ENCODE results near the gene ENTPD2.

ENTPD2 gene

GRCh38 chr9:137084526-137084925, 30.7 kb upstream of the ENTPD2 start:
- no peak overlapping the region for H3K27ac Mint-ChIP-seq
- ATAC-seq (no peak), DNase-seq (no peak)
- H3K9me3 Mint-ChIP-seq: no peaks in the 10 kb centered on the region
- H3K36me3 Mint-ChIP-seq (ENCODE audit: low read depth): peaks cover 5% of the 10 kb centered on the region
- no peaks in the 10 kb centered on the region for H3K27me3 Mint-ChIP-seq
- H3K4me1 Mint-ChIP-seq: peaks cover 45% of the 10 kb centered on the region
- H3K4me3 Mint-ChIP-seq: no peak overlapping the region

GRCh38 chr9:137083394-137084004, 29.6 kb upstream of the ENTPD2 start:
- no peak overlapping the region for H3K27ac Mint-ChIP-seq
- no peak overlapping the region for H3K4me3 Mint-ChIP-seq
- H3K4me1 Mint-ChIP-seq: peaks cover 40% of the 10 kb centered on the region
- ATAC-seq (peak; percentile 8), DNase-seq (peak; percentile 49)
- H3K9me3 Mint-ChIP-seq: no peaks in the 10 kb centered on the region
- H3K36me3 Mint-ChIP-seq (ENCODE audit: low read depth): peaks cover 5% of the 10 kb centered on the region
- H3K27me3 Mint-ChIP-seq: no peaks in the 10 kb centered on the region

- H3K27me3 Mint-ChIP-seq: no peaks in the 10 kb centered on the region
- H3K27ac Mint-ChIP-seq: no peak overlapping the region
- peaks cover 5% of the 10 kb centered on the region for H3K36me3 Mint-ChIP-seq (ENCODE audit: low read depth)
- peaks cover 36% of the 10 kb centered on the region for H3K4me1 Mint-ChIP-seq
- DNase-seq (no peak), ATAC-seq (no peak)
- no peaks in the 10 kb centered on the region for H3K9me3 Mint-ChIP-seq
- H3K4me3 Mint-ChIP-seq: no peak overlapping the region
Measured at GRCh38 chr9:137082925-137083290, 29.0 kb upstream of the ENTPD2 start.

DNA sequence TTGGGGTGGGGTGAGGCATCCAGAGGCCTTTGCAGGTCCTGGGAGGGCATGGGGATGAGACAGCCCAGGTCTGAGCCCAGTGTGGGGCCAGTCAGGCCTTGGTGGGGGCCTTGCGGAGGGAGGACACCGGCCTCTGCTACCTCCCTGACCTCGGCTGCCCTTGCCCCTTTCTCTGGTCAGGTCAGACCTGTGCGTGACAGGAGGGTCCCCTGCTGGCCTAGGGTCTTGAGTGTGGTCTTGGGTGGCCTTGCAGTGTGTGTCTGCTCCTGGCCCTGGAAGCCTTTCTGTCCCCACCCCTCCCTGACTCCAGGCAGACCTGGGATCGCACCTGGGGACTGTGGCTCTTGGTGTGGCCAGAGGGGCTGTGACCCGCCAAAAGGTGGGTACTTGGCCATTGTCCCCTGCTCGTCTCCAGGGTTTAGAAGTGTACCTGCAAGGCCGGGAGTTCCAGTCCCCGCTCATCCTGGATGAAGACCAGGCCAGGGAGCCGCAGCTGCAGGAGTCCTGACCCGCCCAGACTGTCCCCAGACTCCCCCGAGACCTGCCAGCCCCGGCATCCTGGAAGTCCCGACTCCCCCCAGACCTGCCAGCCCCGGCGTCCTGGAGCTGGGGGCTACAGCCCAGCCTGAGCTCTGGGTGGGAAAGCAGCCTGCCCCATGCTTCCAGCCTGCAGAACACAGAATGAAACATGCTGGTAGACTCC, 28.5 kb upstream of the ENTPD2 start:
- ATAC-seq (no peak), DNase-seq (no peak)
- Mint-ChIP-seq H3K9me3 (no peaks in the 10 kb centered on the region), H3K4me1 (peaks cover 31% of the 10 kb centered on the region), H3K27me3 (no peaks in the 10 kb centered on the region), H3K4me3 (no peak overlapping the region), H3K36me3 (ENCODE audit: low read depth) (peaks cover 5% of the 10 kb centered on the region), H3K27ac (no peak overlapping the region)

DNA sequence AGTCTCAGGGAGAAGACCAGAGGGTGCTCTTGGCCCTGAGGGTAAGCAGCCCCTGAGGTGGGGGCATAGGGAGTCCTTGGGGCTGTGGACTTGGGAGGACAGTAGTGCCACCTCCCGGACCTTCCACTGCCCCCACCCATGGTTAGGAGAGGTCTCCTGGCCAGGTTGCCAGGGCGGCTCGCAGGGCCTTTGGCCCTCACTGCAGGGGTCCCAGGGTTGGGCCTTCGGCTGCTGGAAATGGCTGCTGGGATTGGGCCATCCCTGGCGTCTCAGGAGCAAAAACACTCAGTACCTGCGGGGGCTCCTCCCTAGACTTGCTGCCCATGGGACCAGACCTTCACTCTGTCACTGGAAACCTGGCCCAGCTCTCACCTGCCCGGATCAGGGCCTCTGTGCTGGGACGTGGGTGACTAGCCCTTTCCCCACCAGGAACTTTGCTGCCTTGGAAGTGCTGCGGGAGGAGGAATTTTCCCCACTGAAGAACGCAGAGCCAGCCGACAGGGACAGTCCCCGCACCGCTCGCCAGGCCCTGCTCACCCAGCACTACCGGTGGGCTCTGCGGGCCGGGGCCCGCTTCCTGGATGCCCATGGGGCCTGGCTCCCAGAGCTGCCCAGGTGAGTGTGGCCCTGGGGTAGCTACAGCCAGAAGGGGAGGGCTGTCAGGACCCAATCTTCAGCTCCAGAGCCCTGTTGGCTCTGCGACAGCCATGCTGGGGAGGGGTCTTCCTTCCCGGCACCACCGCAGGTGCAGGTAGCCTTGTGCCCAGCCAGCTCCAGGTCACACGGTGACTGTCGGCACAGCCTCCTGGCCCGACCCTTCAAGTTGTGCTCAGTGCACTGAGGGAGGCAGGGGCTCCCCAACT, 26.6 kb upstream of the ENTPD2 start:
- Mint-ChIP-seq H3K27ac (no peak overlapping the region), H3K4me1 (peaks cover 23% of the 10 kb centered on the region), H3K36me3 (ENCODE audit: low read depth) (peaks cover 5% of the 10 kb centered on the region), H3K27me3 (no peaks in the 10 kb centered on the region), H3K4me3 (no peak overlapping the region), H3K9me3 (no peaks in the 10 kb centered on the region)
- no peak for DNase-seq
- no peak for ATAC-seq

- H3K9me3 Mint-ChIP-seq: no peaks in the 10 kb centered on the region
- no peaks in the 10 kb centered on the region for H3K27me3 Mint-ChIP-seq
- no peak overlapping the region for H3K4me3 Mint-ChIP-seq
- peaks cover 15% of the 10 kb centered on the region for H3K4me1 Mint-ChIP-seq
- peaks cover 5% of the 10 kb centered on the region for H3K36me3 Mint-ChIP-seq (ENCODE audit: low read depth)
- no peak overlapping the region for H3K27ac Mint-ChIP-seq
- ATAC-seq: no peak
- DNase-seq: no peak
Measured at GRCh38 chr9:137079401-137079787, 25.5 kb upstream of the ENTPD2 start.

GRCh38 chr9:137078701-137079400, 25.0 kb upstream of the ENTPD2 start:
- Mint-ChIP-seq H3K4me3 (peak overlapping the region; percentile 71), H3K27me3 (no peaks in the 10 kb centered on the region)

GRCh38 chr9:137077758-137078693, 24.2 kb upstream of the ENTPD2 start:
- DNase-seq (peak; percentile 67), ATAC-seq (peak; percentile 37)
- no peaks in the 10 kb centered on the region for H3K9me3 Mint-ChIP-seq
- H3K36me3 Mint-ChIP-seq (ENCODE audit: low read depth): peaks cover 3% of the 10 kb centered on the region
- H3K4me3 Mint-ChIP-seq: peak overlapping the region; percentile 71
- no peaks in the 10 kb centered on the region for H3K27me3 Mint-ChIP-seq
- peak overlapping the region; percentile 35 for H3K27ac Mint-ChIP-seq
- peaks cover 7% of the 10 kb centered on the region for H3K4me1 Mint-ChIP-seq

More at GRCh38 chr9:137078701-137079400, 25.0 kb upstream of the ENTPD2 start:
- ATAC-seq: no peak
- Mint-ChIP-seq H3K36me3 (ENCODE audit: low read depth) (peaks cover 5% of the 10 kb centered on the region), H3K27ac (no peak overlapping the region), H3K9me3 (no peaks in the 10 kb centered on the region), H3K4me1 (peaks cover 13% of the 10 kb centered on the region)
- DNase-seq: no peak

DNA sequence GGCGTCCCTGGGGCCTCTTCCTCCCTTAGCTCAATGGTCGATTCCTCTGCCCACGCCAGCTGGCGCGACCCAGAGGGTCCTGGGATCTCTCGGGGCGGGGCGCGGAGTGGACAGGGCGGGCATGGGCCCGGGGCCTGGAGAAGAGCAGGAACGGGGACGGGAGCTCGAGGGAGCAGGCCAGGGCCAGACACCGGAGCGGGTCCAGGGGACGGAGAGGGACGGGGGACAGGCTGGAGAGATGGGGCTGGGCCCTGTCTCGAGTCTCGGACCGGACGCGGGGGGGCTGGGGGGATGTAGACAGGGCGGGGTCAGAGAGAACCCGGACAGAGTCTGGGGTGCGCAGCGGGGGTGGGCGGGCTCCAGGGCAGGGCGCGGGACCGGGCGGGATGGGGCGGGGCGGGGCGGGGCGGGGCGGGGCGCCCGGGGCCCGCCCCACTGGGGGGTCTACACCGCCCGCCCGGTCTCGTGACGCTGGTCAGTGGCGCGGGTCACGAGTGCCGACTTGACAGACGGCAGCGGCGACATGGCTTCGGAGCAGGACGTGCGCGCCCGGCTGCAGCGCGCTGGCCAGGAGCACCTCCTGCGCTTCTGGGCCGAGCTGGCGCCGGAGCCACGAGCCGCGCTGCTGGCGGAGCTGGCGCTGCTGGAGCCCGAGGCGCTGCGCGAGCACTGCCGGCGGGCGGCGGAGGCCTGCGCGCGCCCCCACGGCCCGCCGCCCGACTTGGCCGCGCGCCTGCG, 23.3 kb upstream of the ENTPD2 start, which contains the start of gene UAP1L1:
Gene UAP1L1, plus strand, starts transcription at position 508 of the 738 bp plus-strand sequence. Its CDS starts 16 bp downstream, at position 524.
- ATAC-seq: peak; percentile 57
- peaks cover 3% of the 10 kb centered on the region for H3K36me3 Mint-ChIP-seq (ENCODE audit: low read depth)
- H3K27me3 Mint-ChIP-seq: no peaks in the 10 kb centered on the region
- H3K4me3 Mint-ChIP-seq: peak within 1 kb of the TSS; percentile 71
- H3K9me3 Mint-ChIP-seq: no peaks in the 10 kb centered on the region
- peak; percentile 66 for DNase-seq
- H3K27ac Mint-ChIP-seq: peak within 1 kb of the TSS; percentile 35
- H3K4me1 Mint-ChIP-seq: peaks cover 4% of the 10 kb centered on the region

DNA sequence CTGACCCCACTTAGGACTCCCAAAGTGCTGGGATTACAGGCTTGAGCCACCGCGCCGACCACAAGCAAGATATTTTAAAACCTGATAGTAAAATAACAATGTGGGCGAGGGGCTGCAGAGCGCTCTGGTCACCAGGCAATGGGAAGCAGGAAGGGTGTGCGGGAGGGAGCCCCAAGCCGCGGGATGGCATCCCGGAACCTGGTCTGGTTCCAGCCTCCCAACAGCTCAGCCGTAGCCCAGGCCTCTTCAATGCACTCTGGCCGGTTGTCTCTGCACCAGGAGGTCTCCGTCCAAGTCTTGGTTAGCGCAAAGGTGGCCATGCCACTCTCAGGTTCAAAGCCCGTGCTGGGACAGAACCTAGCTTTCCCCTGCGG, 22.8 kb upstream of the ENTPD2 start:
- Mint-ChIP-seq H3K4me3 (peak overlapping the region; percentile 29), H3K27ac (no peak overlapping the region), H3K36me3 (ENCODE audit: low read depth) (peaks cover 3% of the 10 kb centered on the region), H3K27me3 (no peaks in the 10 kb centered on the region), H3K4me1 (peaks cover 4% of the 10 kb centered on the region), H3K9me3 (no peaks in the 10 kb centered on the region)
- DNase-seq: no peak
- no peak for ATAC-seq

- H3K27ac Mint-ChIP-seq: no peak overlapping the region
- no peak overlapping the region for H3K4me3 Mint-ChIP-seq
- ATAC-seq (no peak), DNase-seq (no peak)
- H3K36me3 Mint-ChIP-seq (ENCODE audit: low read depth): peaks cover 3% of the 10 kb centered on the region
- H3K9me3 Mint-ChIP-seq: no peaks in the 10 kb centered on the region
- H3K27me3 Mint-ChIP-seq: no peaks in the 10 kb centered on the region
- H3K4me1 Mint-ChIP-seq: peaks cover 15% of the 10 kb centered on the region
Measured at GRCh38 chr9:137075275-137075775, 21.5 kb upstream of the ENTPD2 start.

DNA sequence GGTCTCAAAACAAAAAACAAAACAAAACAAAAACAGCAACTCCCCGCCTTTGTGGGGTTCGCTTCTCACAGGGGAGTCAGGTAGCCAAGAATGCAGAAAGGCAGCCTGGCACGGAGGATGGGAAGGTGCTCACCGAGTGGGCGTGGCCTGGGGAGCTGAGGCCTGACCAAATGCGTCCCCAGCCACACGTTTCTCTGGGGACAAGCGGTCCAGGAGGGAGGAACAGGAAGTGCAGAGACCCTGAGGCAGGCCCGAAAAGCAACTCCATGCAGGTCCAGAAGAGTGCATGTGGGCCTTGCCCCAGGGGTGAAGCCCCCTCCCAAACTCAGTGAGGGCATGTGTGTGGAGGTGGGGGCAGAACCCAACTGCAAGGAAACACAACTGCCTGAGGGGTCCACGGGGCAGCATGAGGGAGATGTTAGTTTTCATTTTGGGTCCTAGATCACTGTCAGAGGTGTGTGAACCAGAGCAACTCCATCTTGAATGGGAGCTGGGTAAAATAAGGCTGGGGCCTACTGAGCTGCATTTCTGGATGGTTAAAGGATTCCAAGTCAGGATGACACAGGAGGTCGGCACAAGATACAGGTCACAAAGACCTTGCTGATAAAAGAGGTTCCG, 20.9 kb upstream of the ENTPD2 start:
- no peak overlapping the region for H3K27ac Mint-ChIP-seq

More for the DNA sequence above, 20.9 kb upstream of the ENTPD2 start:
- Mint-ChIP-seq H3K4me1 (peaks cover 15% of the 10 kb centered on the region), H3K27me3 (no peaks in the 10 kb centered on the region), H3K36me3 (ENCODE audit: low read depth) (peaks cover 2% of the 10 kb centered on the region), H3K9me3 (no peaks in the 10 kb centered on the region), H3K4me3 (no peak overlapping the region)
- ATAC-seq: no peak
- no peak for DNase-seq
